ENCODE measurements around the gene HS3ST2.

The HS3ST2 gene

GRCh38 chr16:22855231-22855630 lies 41.3 kb downstream of the HS3ST2 start:
- DNase-seq (ENCODE audit: extremely low spot score), result no peak
- TF ChIP-seq NFRKB (IDR thresholded peaks at IDR 0.05) (no peak), SUZ12 (IDR thresholded peaks at IDR 0.05) (no peak), CTBP1 (IDR thresholded peaks at IDR 0.05; ENCODE audit: borderline replicate concordance) (no peak), HDGF (IDR thresholded peaks at IDR 0.05; ENCODE audit: borderline replicate concordance) (no peak), ZNF384 (IDR thresholded peaks at IDR 0.05) (no peak), TARDBP (IDR thresholded peaks at IDR 0.05) (no peak), L3MBTL2 (conservative IDR thresholded peaks at IDR 0.05) (no peak), ARNT (IDR thresholded peaks at IDR 0.05) (no peak), SP1 (IDR thresholded peaks at IDR 0.05) (no peak), ELF4 (IDR thresholded peaks at IDR 0.05) (no peak), BHLHE40 (IDR thresholded peaks at IDR 0.05; ENCODE audit: borderline replicate concordance) (no peak), FOXK2 (IDR thresholded peaks at IDR 0.05) (no peak), FOXM1 (IDR thresholded peaks at IDR 0.05; ENCODE audit: borderline replicate concordance) (no peak), FOXA1 (IDR thresholded peaks at IDR 0.05) (no peak)
- ChIA-PET POLR2A (no interaction called here), CTCF (no interaction called here)

GRCh38 chr16:22857296-22858025 lies 43.5 kb downstream of the HS3ST2 start:
- DNase-seq (ENCODE audit: extremely low spot score), result no peak
- CTCF ChIA-PET, result no interaction called here
- POLR2A ChIA-PET, result no interaction called here
- no peak for TF ChIP-seq SP1 (IDR thresholded peaks at IDR 0.05)

DNA sequence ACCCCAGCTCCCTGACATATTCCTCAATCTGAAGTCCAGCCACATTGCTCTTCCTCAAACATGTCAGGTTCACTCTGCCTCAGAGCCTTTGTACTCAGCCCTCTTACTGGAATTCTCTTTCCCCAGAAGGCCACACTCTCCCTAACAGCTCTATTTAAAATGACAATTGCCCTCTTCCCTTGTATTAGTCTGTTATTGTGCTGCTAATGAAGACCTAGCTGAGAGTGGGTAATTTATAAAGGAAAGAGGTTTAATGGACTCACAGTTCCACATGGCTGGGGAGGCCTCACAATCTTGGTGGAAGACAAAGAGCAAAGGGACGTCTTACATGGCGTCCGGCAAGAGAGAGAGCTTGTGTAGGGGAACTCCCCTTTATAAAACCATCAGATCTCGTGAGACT lies 46.0 kb downstream of the HS3ST2 start:
- POLR2A ChIA-PET, result no interaction called here
- no peak for DNase-seq (ENCODE audit: extremely low spot score)
- TF ChIP-seq CTBP1 (IDR thresholded peaks at IDR 0.05; ENCODE audit: borderline replicate concordance) (no peak), L3MBTL2 (conservative IDR thresholded peaks at IDR 0.05) (no peak), SUZ12 (IDR thresholded peaks at IDR 0.05) (no peak), SP1 (IDR thresholded peaks at IDR 0.05) (no peak), ELF4 (IDR thresholded peaks at IDR 0.05) (no peak), PKNOX1 (IDR thresholded peaks at IDR 0.05) (no peak), TARDBP (IDR thresholded peaks at IDR 0.05) (no peak), NFRKB (IDR thresholded peaks at IDR 0.05) (no peak), BHLHE40 (IDR thresholded peaks at IDR 0.05; ENCODE audit: borderline replicate concordance) (no peak), HDGF (IDR thresholded peaks at IDR 0.05; ENCODE audit: borderline replicate concordance) (no peak), ZNF384 (IDR thresholded peaks at IDR 0.05) (no peak), FOXK2 (IDR thresholded peaks at IDR 0.05) (no peak), LEF1 (IDR thresholded peaks at IDR 0.05; ENCODE audit: borderline replicate concordance) (no peak), ARNT (IDR thresholded peaks at IDR 0.05) (no peak), FOXA1 (IDR thresholded peaks at IDR 0.05) (no peak), FOXM1 (IDR thresholded peaks at IDR 0.05; ENCODE audit: borderline replicate concordance) (no peak)
- CTCF ChIA-PET, result no interaction called here

- CTCF ChIA-PET, result no interaction called here
- POLR2A ChIA-PET, result no interaction called here
- no peak for DNase-seq (ENCODE audit: extremely low spot score)
- no peak for TF ChIP-seq BHLHE40 (IDR thresholded peaks at IDR 0.05; ENCODE audit: borderline replicate concordance)
- no peak for TF ChIP-seq SUZ12 (IDR thresholded peaks at IDR 0.05)
- no peak for TF ChIP-seq ELF4 (IDR thresholded peaks at IDR 0.05)
- TF ChIP-seq SP1 (IDR thresholded peaks at IDR 0.05), result no peak
Observed at GRCh38 chr16:22861580-22861979, 47.6 kb downstream of the HS3ST2 start.

- POLR2A ChIA-PET, result no interaction called here
- DNase-seq (ENCODE audit: extremely low spot score), result no peak
- CTCF ChIA-PET, result no interaction called here
- TF ChIP-seq TARDBP (IDR thresholded peaks at IDR 0.05) (no peak), FOXK2 (IDR thresholded peaks at IDR 0.05) (no peak), SP1 (IDR thresholded peaks at IDR 0.05) (no peak), FOXA1 (IDR thresholded peaks at IDR 0.05) (no peak), HDGF (IDR thresholded peaks at IDR 0.05; ENCODE audit: borderline replicate concordance) (no peak), ZNF384 (IDR thresholded peaks at IDR 0.05) (no peak), L3MBTL2 (conservative IDR thresholded peaks at IDR 0.05) (no peak), BHLHE40 (IDR thresholded peaks at IDR 0.05; ENCODE audit: borderline replicate concordance) (no peak), CTBP1 (IDR thresholded peaks at IDR 0.05; ENCODE audit: borderline replicate concordance) (no peak), LEF1 (IDR thresholded peaks at IDR 0.05; ENCODE audit: borderline replicate concordance) (no peak), ARNT (IDR thresholded peaks at IDR 0.05) (no peak), SUZ12 (IDR thresholded peaks at IDR 0.05) (no peak), ELF4 (IDR thresholded peaks at IDR 0.05) (no peak), FOXM1 (IDR thresholded peaks at IDR 0.05; ENCODE audit: borderline replicate concordance) (no peak), PKNOX1 (IDR thresholded peaks at IDR 0.05) (no peak), NFRKB (IDR thresholded peaks at IDR 0.05) (no peak)
Observed at GRCh38 chr16:22862046-22862445, 48.1 kb downstream of the HS3ST2 start.

DNA sequence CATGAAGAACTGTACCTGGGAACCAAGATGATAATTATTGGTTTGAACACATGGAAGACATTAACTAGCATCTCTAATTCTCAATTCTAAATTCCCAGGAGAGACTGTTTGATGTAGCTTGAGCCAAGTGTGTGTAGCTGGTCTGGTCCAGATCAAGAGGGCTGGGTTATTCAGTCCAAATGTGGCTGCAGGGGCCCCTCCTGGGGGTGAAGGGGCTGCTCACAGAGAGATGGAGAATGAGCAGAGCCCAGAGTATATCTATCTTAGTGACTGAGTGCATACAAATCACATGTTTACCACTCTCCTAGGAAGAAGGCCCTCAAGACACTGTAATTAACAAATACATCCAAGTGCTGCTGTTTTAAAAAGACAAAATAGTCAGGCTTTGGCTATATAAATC lies 50.4 kb downstream of the HS3ST2 start:
- DNase-seq (ENCODE audit: extremely low spot score), result no peak
- CTCF ChIA-PET, result no interaction called here
- no peak for TF ChIP-seq LEF1 (IDR thresholded peaks at IDR 0.05; ENCODE audit: borderline replicate concordance)
- TF ChIP-seq BHLHE40 (IDR thresholded peaks at IDR 0.05; ENCODE audit: borderline replicate concordance), result no peak
- no peak for TF ChIP-seq FOXA1 (IDR thresholded peaks at IDR 0.05)
- no peak for TF ChIP-seq NFRKB (IDR thresholded peaks at IDR 0.05)
- TF ChIP-seq TARDBP (IDR thresholded peaks at IDR 0.05), result no peak
- TF ChIP-seq SP1 (IDR thresholded peaks at IDR 0.05), result no peak
- no peak for TF ChIP-seq L3MBTL2 (conservative IDR thresholded peaks at IDR 0.05)
- no peak for TF ChIP-seq SUZ12 (IDR thresholded peaks at IDR 0.05)
- no peak for TF ChIP-seq ARNT (IDR thresholded peaks at IDR 0.05)
- TF ChIP-seq CTBP1 (IDR thresholded peaks at IDR 0.05; ENCODE audit: borderline replicate concordance), result no peak
- TF ChIP-seq ZNF384 (IDR thresholded peaks at IDR 0.05), result no peak
- TF ChIP-seq FOXM1 (IDR thresholded peaks at IDR 0.05; ENCODE audit: borderline replicate concordance), result no peak
- no peak for TF ChIP-seq FOXK2 (IDR thresholded peaks at IDR 0.05)
- TF ChIP-seq ELF4 (IDR thresholded peaks at IDR 0.05), result no peak
- no peak for TF ChIP-seq PKNOX1 (IDR thresholded peaks at IDR 0.05)
- TF ChIP-seq HDGF (IDR thresholded peaks at IDR 0.05; ENCODE audit: borderline replicate concordance), result no peak
- POLR2A ChIA-PET, result no interaction called here

Data from HEK293T (cell line).